GM12878 (cell line): Measurements from ENCODE around the gene ATAD5. TPM values are rescaled to one million over a fixed set of nuclear protein-coding genes. Genes with fewer than 3 reads are reported as not detected.
A peak's percentile ranks its signal among the peaks of the same experiment; 100 is the strongest.

Experiments used
- ATAC-seq: fragments of 200-7000 bp; cut with Tn5 transposase; 3 replicates; pipeline ENCODE4 v1.9.1; 2020; ENCODE audit warnings: mild to moderate bottlenecking, moderate library complexity
- BruUV-seq: library from RNA; stranded (reverse); fragments of 400-500 nt; replicated peaks from 2 replicates; lab custom pipeline; 2021; lab: Mats Ljungman, UMichigan
- CTCF ChIA-PET: fragments of 300-600 bp; sonication (Branson Sonifier 250); formaldehyde crosslinking; extraction: SDS; loops from one replicate; lab custom pipeline; 2021; ENCODE audit warnings: inconsistent platforms; lab: Yijun Ruan, JAX
- POLR2A ChIA-PET: fragments of 350-600 bp; formaldehyde crosslinking; extraction: SDS; loops from one replicate; lab custom pipeline; 2021; ENCODE audit warnings: inconsistent platforms; lab: Charles Lee
- RAD21 ChIA-PET: fragments of 300-600 bp; sonication (Branson Sonifier 250); formaldehyde crosslinking; loops from one replicate; lab custom pipeline; 2023; ENCODE audit warnings: antibody characterized with exemption; ENCODE audit not compliant: unreplicated experiment; lab: Charles Lee
- SMC1A ChIA-PET: fragments of 300-600 bp; sonication (Branson Sonifier 250); formaldehyde crosslinking; loops from one replicate; lab custom pipeline; 2023; ENCODE audit not compliant: unreplicated experiment, uncharacterized antibody; lab: Charles Lee
- DNase-seq: peaks from one replicate; pipeline ENCODE4 v3.0.0-alpha.2; 2011; ENCODE audit warnings: low read depth, low spot score
- FAIRE-seq: peaks from 3 replicates; lab custom pipeline; 2011; peaks lifted over from hg19 to GRCh38; lab: Jason Lieb, UNC
- H2AFZ ChIP-seq: 2 replicates; pipeline ENCODE4 v1.6.0; 2011; ENCODE audit warnings: low read depth, low read length, control low read depth; ENCODE audit not compliant: control insufficient read depth
- H3K27ac ChIP-seq: 2 replicates; pipeline ENCODE4 v1.5.1; 2011; ENCODE audit warnings: control low read depth; ENCODE audit not compliant: control insufficient read depth, insufficient read depth
- H3K27me3 ChIP-seq, 2 experiments: replicated peaks in 1 of 2; 2 replicates each; pipeline versions ENCODE4 v1.6.0 to v1.6.1; 2011; ENCODE audit warnings: low read length in 1 of 2; ENCODE audit not compliant: control insufficient read depth in 2 of 2, insufficient read depth in 2 of 2
- H3K36me3 ChIP-seq, 2 experiments: 2 replicates each; pipeline ENCODE4 v1.5.1; 2011; ENCODE audit warnings: low read length in 1 of 2; ENCODE audit not compliant: control insufficient read depth in 2 of 2, insufficient read depth in 2 of 2
- H3K4me1 ChIP-seq: 2 replicates; pipeline ENCODE4 v1.6.1; 2011; ENCODE audit warnings: mild to moderate bottlenecking, low read length, moderate library complexity, mixed read lengths; ENCODE audit not compliant: control insufficient read depth, insufficient read depth
- H3K4me2 ChIP-seq: 2 replicates; pipeline ENCODE4 v1.6.0; 2011; ENCODE audit warnings: control low read depth; ENCODE audit not compliant: control insufficient read depth, insufficient read depth
- H3K4me3 ChIP-seq: fragments of 200-600 bp; sonication (generic); 2 replicates; pipeline ENCODE4 v1.5.1; 2016
- H3K79me2 ChIP-seq: 2 replicates; pipeline ENCODE4 v1.6.0; 2011; ENCODE audit warnings: low read length; ENCODE audit not compliant: control insufficient read depth, insufficient read depth
- H3K9ac ChIP-seq: 2 replicates; pipeline ENCODE4 v1.8.0; 2011; ENCODE audit warnings: low read length, control low read depth, mixed read lengths; ENCODE audit not compliant: control insufficient read depth, insufficient read depth
- H3K9me3 ChIP-seq: replicated peaks from 3 replicates; pipeline ENCODE4 v1.5.1; 2011; ENCODE audit warnings: mild to moderate bottlenecking, low read length; ENCODE audit not compliant: control insufficient read depth, insufficient read depth
- H4K20me1 ChIP-seq: 2 replicates; pipeline ENCODE4 v1.6.0; 2011; ENCODE audit not compliant: control insufficient read depth, insufficient read depth
- CREM ChIP-seq: IDR thresholded peaks from 2 replicates; pipeline ENCODE4 v1.6.1; 2014; ENCODE audit warnings: antibody characterized with exemption, low read depth
- IRF4 ChIP-seq: IDR thresholded peaks from 2 replicates; pipeline ENCODE4 v1.6.1; 2011; ENCODE audit warnings: low read depth, low read length
- JUNB ChIP-seq: IDR thresholded peaks from 2 replicates; pipeline ENCODE4 v1.6.1; 2016; ENCODE audit warnings: antibody characterized with exemption, mild to moderate bottlenecking
- KLF5 ChIP-seq: fragments of 450-650 bp; IDR thresholded peaks from 2 replicates; pipeline ENCODE4 v1.6.1; 2014; ENCODE audit warnings: mild to moderate bottlenecking; ENCODE audit not compliant: partially characterized antibody
- NFIC ChIP-seq: IDR thresholded peaks from 2 replicates; pipeline ENCODE4 v1.6.1; 2012; ENCODE audit warnings: low read depth, mild to moderate bottlenecking, inconsistent platforms, low read length, moderate library complexity
- NR2C2 ChIP-seq: IDR thresholded peaks from 2 replicates; pipeline ENCODE4 v1.6.1; 2011; ENCODE audit warnings: borderline replicate concordance, low read depth; ENCODE audit not compliant: control insufficient read depth, insufficient read length
- RUNX3 ChIP-seq: IDR thresholded peaks from 2 replicates; pipeline ENCODE4 v1.6.1; 2012; ENCODE audit warnings: low read length, inconsistent platforms
- SMC3 ChIP-seq: IDR thresholded peaks from 2 replicates; pipeline ENCODE4 v1.6.1; 2011; ENCODE audit warnings: low read length, improper control_type of control experiment, borderline replicate concordance
- TCF3 ChIP-seq: IDR thresholded peaks from 2 replicates; pipeline ENCODE4 v1.6.1; 2012; ENCODE audit warnings: low read depth, mild to moderate bottlenecking, low read length, borderline replicate concordance; ENCODE audit not compliant: insufficient read depth
- WGBS: methylation state at CpG from one replicate; pipeline ENCODE4 v1.1.6; 2016; ENCODE audit warnings: low lambda C conversion rate; ENCODE audit not compliant: insufficient replicate concordance, insufficient coverage; ENCODE audit errors: missing lambda C conversion rate; 5-methylcytosine and 5-hydroxymethylcytosine counted together
- in situ Hi-C: fragments of 300-500 bp; cut with MboI; formaldehyde crosslinking; loops from 9 replicates; pipeline ENCODE4 v1.14.3; 2018; ENCODE audit warnings: mixed read lengths
- intact Hi-C: fragments of 100-400 bp; cut with micrococcal nuclease; formaldehyde crosslinking; loops from one replicate; pipeline ENCODE4 v1.14.2; 2022; ENCODE audit not compliant: unreplicated experiment
- polyA plus RNA-seq, 11 experiments: library from polyadenylated mRNA; depleted of rRNA in 4 of 11; unstranded in 6 of 11; stranded (reverse) in 5 of 11; fragments of >200 nt; fragmentation: Nextera tagmentation in 4 of 11; fragmentation: Illumina TruSeq in 1 of 11; extraction: Ambion mirVana in 4 of 11; extraction: Trizol in 1 of 11; gene quantifications; 1 replicate in 1 of 11; 2 replicates in 10 of 11; pipeline versions ENCODE4 v1.2.1 to v1.2.3, GENCODE V29; 2011 to 2016; ENCODE audit warnings: inconsistent platforms in 2 of 11, missing spikeins in 2 of 11, low read depth in 1 of 11
- total RNA-seq, 4 experiments: library from RNA; depleted of rRNA in 3 of 4; stranded (reverse); fragments of >200 nt in 3 of 4; fragmentation: Illumina TruSeq in 1 of 4; extraction: Trizol in 1 of 4; gene quantifications; 2 replicates each; pipeline versions ENCODE4 v1.2.1 to v1.2.3, GENCODE V29; 2013 to 2021

ATAD5 gene
- total and polyA plus RNA-seq, 10 of the 15 experiments (the other 5 are each of a cell fraction or from before 2014, with no cell fraction given), result 3.8 to 19.7 (median 13.2) TPM

GRCh38 chr17:30796016-30796415 lies 35.8 kb upstream of the ATAD5 start:
- RAD21 ChIA-PET, result no interaction called here
- H3K27ac ChIP-seq, result no peak overlapping the region
- no peak overlapping the region for H3K9ac ChIP-seq
- WGBS, result 1% methylated on average over 4 of the region's 4 CpGs
- BruUV-seq, result no TSS peak
- no peak for DNase-seq
- CTCF ChIA-PET, result interaction anchor here (0.9 to 1.4 kb wide), 3 partner anchors 9 to 31 kb away, joined by 3 read pairs; no protein-coding TSS in a partner anchor
- POLR2A ChIA-PET, result interaction anchor here (0.6 kb wide), 1 partner anchor 65 kb away, joined by 4 read pairs; no protein-coding TSS in a partner anchor
- peak; percentile 59 for ATAC-seq
- TF ChIP-seq NR2C2, result no peak
- no peak for TF ChIP-seq TCF3
- TF ChIP-seq SMC3, result no peak
- peak; percentile 70 for TF ChIP-seq RUNX3
- no peak for TF ChIP-seq KLF5
- TF ChIP-seq CREM, result 0 out of 2 replicates have a peak, but pooled peaks have one; percentile 12
- peak; percentile 38; the same call in 1 of the 2 replicates for TF ChIP-seq IRF4
- peak; percentile 19; the same call in 1 of the 2 replicates for TF ChIP-seq NFIC
- TF ChIP-seq JUNB, result peak; percentile 82
- H3K79me2 ChIP-seq, result no peaks in the 10 kb centered on the region
- H3K27me3 ChIP-seq, result no peaks in the 10 kb centered on the region
- in situ Hi-C loops, result no loop called here
- no peak overlapping the region for H3K4me3 ChIP-seq
- no peaks in the 10 kb centered on the region for H3K9me3 ChIP-seq
- H3K4me1 ChIP-seq, result no peaks in the 10 kb centered on the region
- peaks cover 5 to 24% of the 10 kb centered on the region in 2 experiments for H3K36me3 ChIP-seq
- SMC1A ChIA-PET, result no interaction called here
- no peak overlapping the region for H2AFZ ChIP-seq
- no peaks in the 10 kb centered on the region for H4K20me1 ChIP-seq
- FAIRE-seq, result peak; percentile 88
- intact Hi-C loops, result no loop called here
- H3K4me2 ChIP-seq, result no peak overlapping the region
